Effector memory CD8-positive, alpha-beta T cell (primary cell): ENCODE results near the gene MTA2.
"Not testable (repeated sequence)": the region's sequence is repeated elsewhere in the genome, so short reads cannot be mapped to it uniquely, and the experiment has no call there.

Experiments
- ATAC-seq: fragments of 150-1000 bp; cut with Tn5 transposase; replicated peaks from 2 replicates; pipeline ENCODE4 v1.10.0; 2021; ENCODE audit warnings: mild to moderate bottlenecking, moderate library complexity
- DNase-seq, 3 experiments: peaks; one replicate each; pipeline ENCODE4 v3.0.0; 2021
- H3K27ac Mint-ChIP-seq, 2 donors: one replicate each; pipeline ENCODE4 v1.8.0; 2022; ENCODE audit warnings: mild to moderate bottlenecking in 2 of 2, mixed read lengths in 2 of 2, moderate library complexity in 2 of 2
- H3K27me3 Mint-ChIP-seq, 2 donors: one replicate each; pipeline ENCODE4 v1.8.0; 2022; ENCODE audit warnings: mixed read lengths in 2 of 2
- H3K36me3 Mint-ChIP-seq: one replicate; pipeline ENCODE4 v1.8.0; 2022; ENCODE audit warnings: mild to moderate bottlenecking, moderate library complexity, mixed read lengths; ENCODE audit not compliant: insufficient read depth
- H3K4me1 Mint-ChIP-seq, 2 donors: one replicate each; pipeline ENCODE4 v1.8.0; 2022; ENCODE audit warnings: low read depth in 2 of 2, mixed read lengths in 2 of 2
- H3K4me3 Mint-ChIP-seq, 2 donors: one replicate each; pipeline ENCODE4 v1.8.0; 2022; ENCODE audit warnings: mild to moderate bottlenecking in 2 of 2, mixed read lengths in 2 of 2, moderate library complexity in 2 of 2
- H3K9me3 Mint-ChIP-seq, 2 donors: one replicate each; pipeline ENCODE4 v1.8.0; 2022; ENCODE audit warnings: mixed read lengths in 2 of 2

MTA2 gene

DNA sequence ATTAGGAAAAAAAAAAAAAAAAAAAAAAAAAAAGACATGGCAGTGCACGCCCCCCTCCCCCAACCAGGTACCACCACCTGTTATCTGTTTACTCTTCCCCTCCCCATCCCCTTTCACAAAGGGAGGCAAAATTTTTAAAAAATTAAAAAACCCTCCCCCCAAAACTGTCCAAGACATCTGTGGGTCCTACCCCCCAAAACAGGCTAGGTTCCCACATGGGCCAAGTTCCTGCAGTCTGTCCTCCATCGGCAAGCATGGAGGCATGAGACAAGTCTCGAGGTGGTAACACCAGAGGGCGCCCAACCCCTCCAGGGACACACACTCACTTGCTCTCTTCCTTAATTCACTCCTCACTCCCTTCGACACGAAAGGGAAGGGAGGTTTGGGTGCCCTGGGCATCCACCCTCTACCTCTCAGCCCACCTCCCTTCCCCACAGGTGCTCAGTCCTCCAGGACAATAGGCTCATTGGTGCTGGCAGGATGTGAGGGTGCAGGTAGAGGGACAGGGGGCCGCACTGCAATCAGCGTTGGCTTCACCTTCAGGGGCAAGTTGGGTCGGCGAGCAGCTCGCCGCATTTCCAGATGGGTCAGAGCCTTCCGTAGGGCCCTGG lies 8.1 kb downstream of the MTA2 start:
- Mint-ChIP-seq H3K4me1 (peaks cover 41 to 49% of the 10 kb centered on the region in 2 donors), H3K9me3 (no peaks in the 10 kb centered on the region), H3K27ac (peak overlapping the region; percentile 98 to 99), H3K4me3 (peak overlapping the region; percentile 77 to 80), H3K27me3 (no peaks in the 10 kb centered on the region), H3K36me3 (peaks cover 85% of the 10 kb centered on the region)
- peak; percentile 73 to 76 (median 75) for DNase-seq
- peak; percentile 12 for ATAC-seq

DNA sequence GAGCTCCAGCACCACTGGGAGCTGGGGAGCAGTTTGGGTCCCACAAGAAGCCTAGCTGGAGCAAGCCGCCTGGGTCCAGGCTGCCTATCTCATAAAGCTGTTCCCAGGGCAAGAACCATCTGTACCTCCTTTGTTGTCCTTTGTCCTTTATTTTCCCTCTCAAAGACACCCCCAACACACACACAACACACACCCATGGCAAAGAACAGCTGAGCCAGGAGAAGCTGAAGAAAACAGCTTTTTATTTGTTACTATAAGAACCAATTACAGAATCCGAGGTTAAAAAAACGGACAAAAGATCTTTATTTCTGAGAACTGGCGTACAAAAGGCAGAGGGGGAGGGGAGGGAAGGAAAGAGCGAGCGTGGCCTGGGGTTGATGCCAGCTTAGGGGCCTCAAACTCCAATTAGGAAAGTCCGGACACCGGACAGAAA lies 8.7 kb downstream of the MTA2 start:
- no peaks in the 10 kb centered on the region for H3K9me3 Mint-ChIP-seq
- DNase-seq (no peak), ATAC-seq (no peak)
- no peaks in the 10 kb centered on the region for H3K27me3 Mint-ChIP-seq
- H3K4me3 Mint-ChIP-seq, result peak overlapping the region; percentile 80 to 92
- H3K36me3 Mint-ChIP-seq, result peaks cover 80% of the 10 kb centered on the region
- H3K4me1 Mint-ChIP-seq, result peaks cover 37 to 44% of the 10 kb centered on the region in 2 donors
- peak overlapping the region; percentile 98 to 99 for H3K27ac Mint-ChIP-seq

GRCh38 chr11:62592146-62592815 lies 9.4 kb downstream of the MTA2 start:
- H3K27me3 Mint-ChIP-seq, result no peaks in the 10 kb centered on the region
- H3K27ac Mint-ChIP-seq, result peak overlapping the region; percentile 98 to 99
- H3K4me1 Mint-ChIP-seq, result peaks cover 32 to 36% of the 10 kb centered on the region in 2 donors
- peak overlapping the region; percentile 92 to 97 for H3K4me3 Mint-ChIP-seq
- DNase-seq (no peak), ATAC-seq (no peak)
- H3K9me3 Mint-ChIP-seq, result no peaks in the 10 kb centered on the region
- H3K36me3 Mint-ChIP-seq, result peaks cover 76% of the 10 kb centered on the region

DNA sequence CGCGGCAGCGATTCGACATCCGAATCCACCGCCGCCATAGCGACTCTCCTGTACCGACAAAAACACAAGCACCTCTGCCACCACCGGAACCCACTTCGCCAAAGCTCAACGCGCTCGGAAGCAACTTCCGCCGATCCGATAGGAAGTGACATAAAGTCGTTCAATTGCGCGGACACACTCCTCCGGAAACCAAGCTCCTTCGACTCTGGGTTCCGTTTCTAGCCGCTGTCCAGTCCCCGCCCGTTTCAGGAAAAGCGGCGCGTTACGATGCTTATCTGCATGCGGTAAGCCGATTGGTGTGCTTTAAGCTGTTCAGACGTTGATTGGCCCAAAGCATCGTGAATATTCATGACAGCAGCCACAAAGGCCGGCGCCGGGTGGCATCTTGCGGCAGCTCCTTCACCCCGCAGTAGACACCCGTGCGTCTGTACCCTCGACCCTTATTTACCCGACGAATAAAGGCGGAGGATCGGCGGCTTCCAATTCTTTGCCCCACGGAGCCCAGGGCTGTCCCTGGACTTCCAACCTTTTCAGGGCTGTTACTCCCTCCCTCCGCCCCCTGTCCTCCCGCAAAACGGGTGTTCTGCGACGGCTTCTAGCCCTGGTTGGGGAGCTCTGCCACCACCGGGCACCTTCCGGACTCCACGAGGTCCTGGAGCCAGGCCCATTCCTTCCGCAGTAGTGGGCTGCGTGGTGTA lies 10.1 kb downstream of the MTA2 start, which contains the start of gene TUT1:
Gene TUT1 (minus strand): TSS at position 76 of the 698 bp plus-strand sequence. CDS start 38 bp downstream, at position 38.
- Mint-ChIP-seq H3K9me3 (no peaks in the 10 kb centered on the region), H3K36me3 (peaks cover 75% of the 10 kb centered on the region), H3K4me3 (peak within 1 kb of the TSS; percentile 92 to 97), H3K27ac (peak within 1 kb of the TSS; percentile 98 to 99), H3K4me1 (peaks cover 30 to 33% of the 10 kb centered on the region in 2 donors), H3K27me3 (no peaks in the 10 kb centered on the region)
- peak; percentile 81 for ATAC-seq
- DNase-seq, result peak; percentile 95 to 96 (median 95)

DNA sequence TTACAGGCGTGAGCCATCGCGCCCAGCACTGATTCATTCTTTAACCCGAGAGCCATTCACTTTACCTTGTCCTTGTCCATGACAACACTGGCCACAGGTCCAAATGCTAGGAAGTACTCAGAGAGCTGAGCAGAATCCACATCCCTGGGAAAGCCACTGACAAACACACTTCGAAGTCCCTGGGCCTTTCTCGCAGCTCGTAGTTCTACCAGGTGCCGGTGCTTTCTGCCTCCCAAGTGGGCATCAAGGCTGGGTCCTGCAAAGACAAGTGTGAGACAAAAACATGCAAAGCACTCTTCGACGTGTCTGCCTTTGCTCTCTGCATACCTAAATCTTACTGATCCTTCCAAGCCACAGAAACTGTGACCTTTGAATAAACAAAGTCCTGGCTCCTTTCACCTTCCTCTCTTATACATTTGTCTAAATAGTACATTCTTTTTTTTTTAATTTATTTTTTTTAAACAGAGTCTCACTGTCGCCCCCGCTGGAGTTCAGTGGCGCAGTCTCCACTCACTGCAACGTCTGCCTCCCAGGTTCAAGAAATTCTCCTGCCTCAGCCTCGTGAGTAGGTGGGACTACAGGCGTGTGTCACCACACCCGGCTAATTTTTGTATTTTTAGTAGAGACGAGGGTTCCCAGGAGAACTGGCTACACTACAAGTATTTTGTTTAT lies 12.6 kb downstream of the MTA2 start:
- H3K36me3 Mint-ChIP-seq, result peaks cover 64% of the 10 kb centered on the region
- peak overlapping the region in 1 of 2 donors; percentile 97 for H3K4me3 Mint-ChIP-seq
- DNase-seq (no peak), ATAC-seq (no peak)
- no peaks in the 10 kb centered on the region for H3K27me3 Mint-ChIP-seq
- H3K4me1 Mint-ChIP-seq, result peaks cover 29 to 33% of the 10 kb centered on the region in 2 donors
- H3K27ac Mint-ChIP-seq, result no peak overlapping the region
- no peaks in the 10 kb centered on the region for H3K9me3 Mint-ChIP-seq

- not testable (repeated sequence) for H3K4me1 Mint-ChIP-seq, H3K27me3 Mint-ChIP-seq, DNase-seq, ATAC-seq, H3K9me3 Mint-ChIP-seq, H3K27ac Mint-ChIP-seq, H3K4me3 Mint-ChIP-seq
- peaks cover 42% of the 10 kb centered on the region for H3K36me3 Mint-ChIP-seq
These were observed 16.3 kb downstream of the MTA2 start for GRCh38 chr11:62585356-62585755.

DNA sequence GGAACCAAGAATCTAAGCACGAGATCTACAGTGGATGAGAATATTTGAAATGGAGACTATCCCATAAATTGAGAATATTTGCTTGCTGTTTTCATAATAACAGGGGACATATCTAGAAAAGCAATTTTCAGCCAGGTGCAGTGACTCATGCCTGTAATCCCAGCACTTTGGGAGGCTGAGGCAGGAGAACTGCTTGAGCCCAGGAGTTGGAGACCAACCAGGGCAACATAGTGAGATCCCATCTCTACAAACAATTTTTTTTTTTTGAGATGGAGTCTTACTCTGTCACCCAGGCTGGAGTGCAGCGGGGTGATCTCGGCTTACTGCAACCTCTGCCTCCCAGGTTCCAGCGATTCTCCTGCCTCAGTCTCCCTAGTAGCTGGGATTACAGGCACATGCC lies 19.9 kb downstream of the MTA2 start:
- not testable (repeated sequence) for H3K4me1 Mint-ChIP-seq, H3K4me3 Mint-ChIP-seq, DNase-seq, H3K27me3 Mint-ChIP-seq, ATAC-seq, H3K27ac Mint-ChIP-seq, H3K9me3 Mint-ChIP-seq
- peaks cover 41% of the 10 kb centered on the region for H3K36me3 Mint-ChIP-seq

GRCh38 chr11:62580959-62581715 lies 20.5 kb downstream of the MTA2 start:
- ATAC-seq (no peak), DNase-seq (no peak)
- Mint-ChIP-seq H3K36me3 (peaks cover 41% of the 10 kb centered on the region), H3K27ac (no peak overlapping the region), H3K4me3 (no peak overlapping the region), H3K27me3 (no peaks in the 10 kb centered on the region), H3K4me1 (peaks cover 0 to 3% of the 10 kb centered on the region in 2 donors), H3K9me3 (no peaks in the 10 kb centered on the region)

DNA sequence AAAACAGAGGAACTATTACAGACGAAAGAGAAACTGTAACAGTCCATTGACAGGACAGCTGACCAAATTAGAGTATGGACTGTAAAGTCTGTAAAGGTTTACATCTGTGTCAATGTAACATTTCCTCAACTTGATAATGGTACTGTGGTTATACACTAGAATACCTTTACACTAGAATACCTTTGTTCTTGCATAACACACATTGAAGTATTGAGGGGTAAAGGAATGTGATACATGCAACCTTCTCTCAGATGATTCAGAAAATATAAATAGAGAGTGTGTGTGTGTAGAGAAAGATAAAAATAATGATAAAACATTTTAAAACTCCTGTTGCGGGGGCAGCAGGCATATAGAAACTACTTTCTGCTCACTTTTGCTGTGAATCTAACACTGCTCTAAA lies 22.4 kb downstream of the MTA2 start:
- no peaks in the 10 kb centered on the region for H3K9me3 Mint-ChIP-seq
- no peak for DNase-seq
- H3K27ac Mint-ChIP-seq, result no peak overlapping the region
- H3K4me1 Mint-ChIP-seq, result peaks cover 13 to 16% of the 10 kb centered on the region in 2 donors
- H3K27me3 Mint-ChIP-seq, result no peaks in the 10 kb centered on the region
- no peak for ATAC-seq
- H3K36me3 Mint-ChIP-seq, result peaks cover 38% of the 10 kb centered on the region
- H3K4me3 Mint-ChIP-seq, result no peak overlapping the region

- peaks cover 17 to 18% of the 10 kb centered on the region in 2 donors for H3K4me1 Mint-ChIP-seq
- H3K4me3 Mint-ChIP-seq, result no peak overlapping the region
- no peaks in the 10 kb centered on the region for H3K9me3 Mint-ChIP-seq
- DNase-seq (no peak), ATAC-seq (no peak)
- H3K27ac Mint-ChIP-seq, result no peak overlapping the region
- no peaks in the 10 kb centered on the region for H3K27me3 Mint-ChIP-seq
- peaks cover 43% of the 10 kb centered on the region for H3K36me3 Mint-ChIP-seq
These were observed 23.1 kb downstream of the MTA2 start for GRCh38 chr11:62578541-62578940.

GRCh38 chr11:62577046-62577714 lies 24.5 kb downstream of the MTA2 start:
- no peak overlapping the region for H3K27ac Mint-ChIP-seq
- no peaks in the 10 kb centered on the region for H3K9me3 Mint-ChIP-seq
- peaks cover 31 to 32% of the 10 kb centered on the region in 2 donors for H3K4me1 Mint-ChIP-seq
- DNase-seq, result no peak
- peaks cover 57% of the 10 kb centered on the region for H3K36me3 Mint-ChIP-seq
- no peak for ATAC-seq
- H3K27me3 Mint-ChIP-seq, result no peaks in the 10 kb centered on the region
- H3K4me3 Mint-ChIP-seq, result no peak overlapping the region

DNA sequence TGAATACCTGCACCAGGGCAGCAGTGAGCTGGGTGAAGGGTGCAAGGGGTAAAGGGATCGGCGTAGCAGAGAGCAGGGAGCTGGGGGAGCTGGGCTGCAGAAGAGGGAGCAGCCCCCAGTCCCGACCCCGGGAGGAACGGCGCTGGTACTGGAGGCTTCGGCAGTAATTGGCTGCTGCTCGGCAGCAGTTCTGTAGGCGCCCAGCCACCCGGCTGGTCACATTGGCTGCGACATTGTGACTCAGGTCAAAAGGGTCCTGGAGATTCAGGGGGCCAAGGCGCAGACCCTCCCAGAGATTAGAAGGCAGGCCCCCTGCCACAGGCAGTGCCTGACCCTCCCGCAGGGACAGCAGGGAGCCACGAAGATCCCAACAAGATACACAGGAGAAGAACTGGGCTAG lies 25.8 kb downstream of the MTA2 start:
- peaks cover 67% of the 10 kb centered on the region for H3K36me3 Mint-ChIP-seq
- peak overlapping the region; percentile 59 to 81 for H3K27ac Mint-ChIP-seq
- H3K27me3 Mint-ChIP-seq, result no peaks in the 10 kb centered on the region
- no peak for DNase-seq
- H3K4me3 Mint-ChIP-seq, result peak overlapping the region; percentile 95 to 99
- no peaks in the 10 kb centered on the region for H3K9me3 Mint-ChIP-seq
- peaks cover 40 to 44% of the 10 kb centered on the region in 2 donors for H3K4me1 Mint-ChIP-seq
- no peak for ATAC-seq
